ENCODE measurements around the gene ALPI.

DNA sequence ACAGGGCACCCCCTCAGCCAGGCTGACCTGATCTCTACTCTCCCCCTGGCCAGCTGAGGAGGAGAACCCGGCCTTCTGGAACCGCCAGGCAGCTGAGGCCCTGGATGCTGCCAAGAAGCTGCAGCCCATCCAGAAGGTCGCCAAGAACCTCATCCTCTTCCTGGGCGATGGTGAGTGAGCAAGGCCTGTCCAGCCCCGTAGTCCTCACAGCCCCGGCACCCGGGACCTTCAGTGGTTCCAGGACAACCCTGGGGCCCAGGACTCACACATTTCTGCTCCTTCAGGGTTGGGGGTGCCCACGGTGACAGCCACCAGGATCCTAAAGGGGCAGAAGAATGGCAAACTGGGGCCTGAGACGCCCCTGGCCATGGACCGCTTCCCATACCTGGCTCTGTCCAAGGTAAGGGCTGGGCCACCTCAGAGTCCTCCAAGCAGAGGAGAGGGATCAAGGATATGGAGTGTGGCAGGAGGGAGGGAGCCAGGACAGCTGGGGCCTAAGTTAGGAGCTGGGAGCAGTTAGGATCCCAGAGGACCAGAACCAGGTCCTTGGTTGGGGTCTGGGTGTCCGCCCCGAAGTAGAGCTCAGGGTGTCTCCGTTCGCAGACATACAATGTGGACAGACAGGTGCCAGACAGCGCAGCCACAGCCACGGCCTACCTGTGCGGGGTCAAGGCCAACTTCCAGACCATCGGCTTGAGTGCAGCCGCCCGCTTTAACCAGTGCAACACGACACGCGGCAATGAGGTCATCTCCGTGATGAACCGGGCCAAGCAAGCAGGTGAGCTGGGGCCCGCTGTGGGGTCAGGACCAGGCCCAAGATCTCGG is 555 bp downstream of the ALPI start:
- TF ChIP-seq POLR2A (IDR thresholded peaks at IDR 0.05; ENCODE audit: extremely low read depth, insufficient read length): no peak
- TF ChIP-seq, protein P1, sequence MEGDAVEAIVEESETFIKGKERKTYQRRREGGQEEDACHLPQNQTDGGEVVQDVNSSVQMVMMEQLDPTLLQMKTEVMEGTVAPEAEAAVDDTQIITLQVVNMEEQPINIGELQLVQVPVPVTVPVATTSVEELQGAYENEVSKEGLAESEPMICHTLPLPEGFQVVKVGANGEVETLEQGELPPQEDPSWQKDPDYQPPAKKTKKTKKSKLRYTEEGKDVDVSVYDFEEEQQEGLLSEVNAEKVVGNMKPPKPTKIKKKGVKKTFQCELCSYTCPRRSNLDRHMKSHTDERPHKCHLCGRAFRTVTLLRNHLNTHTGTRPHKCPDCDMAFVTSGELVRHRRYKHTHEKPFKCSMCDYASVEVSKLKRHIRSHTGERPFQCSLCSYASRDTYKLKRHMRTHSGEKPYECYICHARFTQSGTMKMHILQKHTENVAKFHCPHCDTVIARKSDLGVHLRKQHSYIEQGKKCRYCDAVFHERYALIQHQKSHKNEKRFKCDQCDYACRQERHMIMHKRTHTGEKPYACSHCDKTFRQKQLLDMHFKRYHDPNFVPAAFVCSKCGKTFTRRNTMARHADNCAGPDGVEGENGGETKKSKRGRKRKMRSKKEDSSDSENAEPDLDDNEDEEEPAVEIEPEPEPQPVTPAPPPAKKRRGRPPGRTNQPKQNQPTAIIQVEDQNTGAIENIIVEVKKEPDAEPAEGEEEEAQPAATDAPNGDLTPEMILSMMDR (IDR thresholded peaks at IDR 0.05; ENCODE audit: low read depth, low read length): no peak
- no peak for TF ChIP-seq MYC (IDR thresholded peaks at IDR 0.05; ENCODE audit: low read depth, low read length)

Measured in NB4 (cell line).